ENCODE data around the gene CIAO2A.

CIAO2A gene

GRCh38 chr15:64035525-64035924 lies 58.1 kb downstream of the CIAO2A start:
- TF ChIP-seq FOXP2 (optimal IDR thresholded peaks at IDR 0.05; ENCODE audit: borderline replicate concordance, extremely low read depth, extremely low read length, insufficient read depth) (no peak), POLR2AphosphoS5 (IDR thresholded peaks at IDR 0.05; ENCODE audit: low read depth, low read length) (no peak), SIN3A (IDR thresholded peaks at IDR 0.05; ENCODE audit: borderline replicate concordance, insufficient read depth, low read length) (no peak), TAF1 (IDR thresholded peaks at IDR 0.05; ENCODE audit: borderline replicate concordance, insufficient read depth, low read length) (no peak), REST (IDR thresholded peaks at IDR 0.05; ENCODE audit: insufficient read depth in 1 of 2, low read depth in 2 of 2, low read length in 2 of 2) (no peak)

- TF ChIP-seq TAF1 (IDR thresholded peaks at IDR 0.05; ENCODE audit: borderline replicate concordance, insufficient read depth, low read length) (no peak), FOXP2 (optimal IDR thresholded peaks at IDR 0.05; ENCODE audit: borderline replicate concordance, extremely low read depth, extremely low read length, insufficient read depth) (no peak), SIN3A (IDR thresholded peaks at IDR 0.05; ENCODE audit: borderline replicate concordance, insufficient read depth, low read length) (no peak), REST (IDR thresholded peaks at IDR 0.05; ENCODE audit: insufficient read depth in 1 of 2, low read depth in 2 of 2, low read length in 2 of 2) (no peak), POLR2AphosphoS5 (IDR thresholded peaks at IDR 0.05; ENCODE audit: low read depth, low read length) (no peak)
These were observed 59.1 kb downstream of the CIAO2A start for GRCh38 chr15:64034519-64034918.

GRCh38 chr15:64032329-64032728 lies 61.3 kb downstream of the CIAO2A start:
- TF ChIP-seq SIN3A (IDR thresholded peaks at IDR 0.05; ENCODE audit: borderline replicate concordance, insufficient read depth, low read length) = no peak
- TF ChIP-seq FOXP2 (optimal IDR thresholded peaks at IDR 0.05; ENCODE audit: borderline replicate concordance, extremely low read depth, extremely low read length, insufficient read depth) = no peak
- no peak for TF ChIP-seq REST (IDR thresholded peaks at IDR 0.05; ENCODE audit: insufficient read depth in 1 of 2, low read depth in 2 of 2, low read length in 2 of 2)
- no peak for TF ChIP-seq POLR2AphosphoS5 (IDR thresholded peaks at IDR 0.05; ENCODE audit: low read depth, low read length)
- no peak for TF ChIP-seq TAF1 (IDR thresholded peaks at IDR 0.05; ENCODE audit: borderline replicate concordance, insufficient read depth, low read length)

- TF ChIP-seq FOXP2 (optimal IDR thresholded peaks at IDR 0.05; ENCODE audit: borderline replicate concordance, extremely low read depth, extremely low read length, insufficient read depth) (no peak), REST (IDR thresholded peaks at IDR 0.05; ENCODE audit: insufficient read depth in 1 of 2, low read depth in 2 of 2, low read length in 2 of 2) (no peak), POLR2AphosphoS5 (IDR thresholded peaks at IDR 0.05; ENCODE audit: low read depth, low read length) (no peak), SIN3A (IDR thresholded peaks at IDR 0.05; ENCODE audit: borderline replicate concordance, insufficient read depth, low read length) (no peak), TAF1 (IDR thresholded peaks at IDR 0.05; ENCODE audit: borderline replicate concordance, insufficient read depth, low read length) (no peak)
These were observed 63.5 kb downstream of the CIAO2A start for GRCh38 chr15:64030123-64030522.

DNA sequence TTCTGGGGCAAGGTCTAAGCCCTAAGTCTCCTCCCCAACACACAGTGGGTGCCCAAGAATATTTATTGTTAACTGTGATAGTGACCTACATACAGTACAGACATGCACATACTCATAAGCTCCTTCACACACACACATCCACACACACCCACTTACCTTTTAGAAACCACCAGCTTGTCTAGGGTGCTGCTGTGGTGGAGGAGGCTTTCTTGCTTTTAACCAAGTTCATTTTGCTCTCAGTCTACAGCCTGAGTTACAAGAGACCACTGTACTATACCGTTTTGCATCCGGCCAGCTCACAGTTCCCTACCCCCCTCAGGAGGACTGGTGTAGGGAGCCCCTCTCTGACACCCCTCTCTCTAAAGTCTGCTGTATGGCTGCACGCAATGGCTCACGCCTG lies 64.0 kb downstream of the CIAO2A start:
- no peak for TF ChIP-seq REST (IDR thresholded peaks at IDR 0.05; ENCODE audit: insufficient read depth in 1 of 2, low read depth in 2 of 2, low read length in 2 of 2)
- no peak for TF ChIP-seq SIN3A (IDR thresholded peaks at IDR 0.05; ENCODE audit: borderline replicate concordance, insufficient read depth, low read length)
- no peak for TF ChIP-seq POLR2AphosphoS5 (IDR thresholded peaks at IDR 0.05; ENCODE audit: low read depth, low read length)
- TF ChIP-seq TAF1 (IDR thresholded peaks at IDR 0.05; ENCODE audit: borderline replicate concordance, insufficient read depth, low read length) = no peak
- no peak for TF ChIP-seq FOXP2 (optimal IDR thresholded peaks at IDR 0.05; ENCODE audit: borderline replicate concordance, extremely low read depth, extremely low read length, insufficient read depth)

Data from PFSK-1 (cell line).